SK-N-SH (cell line): ENCODE data around the gene DGKI.

Experiments used
- CTCF ChIP-seq: fragments of 200-600 bp; sonication (generic); IDR thresholded peaks from 2 replicates; pipeline ENCODE4 v1.6.1; 2017; ENCODE audit warnings: antibody characterized with exemption, mild to moderate bottlenecking, moderate library complexity
- EZH2phosphoT487 ChIP-seq: fragments of 200-600 bp; sonication (generic); IDR thresholded peaks from 2 replicates; pipeline ENCODE4 v1.6.1; 2017; ENCODE audit warnings: low read depth, mixed run types, mild to moderate bottlenecking, antibody characterized with exemption, moderate library complexity, borderline replicate concordance
- GABPA ChIP-seq: IDR thresholded peaks from 2 replicates; pipeline ENCODE4 v1.4.0; 2012; ENCODE audit warnings: low read depth, mild to moderate bottlenecking
- GATA2 ChIP-seq: sonication (generic); formaldehyde crosslinking; IDR thresholded peaks from 2 replicates; pipeline ENCODE4 v1.5.0; 2020; ENCODE audit warnings: mild to moderate bottlenecking, missing genetic modification reagents
- MAX ChIP-seq: IDR thresholded peaks from 2 replicates; pipeline ENCODE4 v1.4.0; 2012; ENCODE audit warnings: low read depth
- NFIC ChIP-seq: IDR thresholded peaks from 2 replicates; pipeline ENCODE4 v1.4.0; 2012; ENCODE audit warnings: borderline replicate concordance
- NRF1 ChIP-seq: IDR thresholded peaks from 2 replicates; pipeline ENCODE4 v1.6.1; 2012; ENCODE audit warnings: low read depth, mild to moderate bottlenecking, low read length
- POLR2AphosphoS5 ChIP-seq: IDR thresholded peaks from 2 replicates; pipeline ENCODE4 v1.6.1; 2012; ENCODE audit warnings: low read depth, low read length
- RAD21 ChIP-seq: IDR thresholded peaks from 2 replicates; pipeline ENCODE4 v1.6.1; 2012; ENCODE audit warnings: mild to moderate bottlenecking, low read length
- RCOR1 ChIP-seq: fragments of 150-350 bp; IDR thresholded peaks from 2 replicates; pipeline ENCODE4 v1.6.1; 2017; ENCODE audit warnings: antibody characterized with exemption, low read length
- RXRA ChIP-seq: IDR thresholded peaks from 2 replicates; pipeline ENCODE4 v1.4.0; 2012; ENCODE audit warnings: low read depth, mild to moderate bottlenecking, borderline replicate concordance
- SIN3A ChIP-seq: IDR thresholded peaks from 2 replicates; pipeline ENCODE4 v1.6.1; 2012; ENCODE audit warnings: low read depth, mild to moderate bottlenecking, low read length, moderate library complexity, borderline replicate concordance
- TAF1 ChIP-seq: IDR thresholded peaks from 2 replicates; pipeline ENCODE4 v1.6.1; 2012; ENCODE audit warnings: low read depth, mild to moderate bottlenecking, low read length, moderate library complexity, borderline replicate concordance

GRCh38 chr7:137492889-137493288 lies 353.9 kb downstream of the DGKI start:
- no peak for TF ChIP-seq CTCF
- TF ChIP-seq SIN3A, result no peak
- no peak for TF ChIP-seq MAX
- no peak for TF ChIP-seq GABPA
- no peak for TF ChIP-seq TAF1
- TF ChIP-seq RXRA, result no peak
- TF ChIP-seq GATA2 (CRISPR knock-in tag), result no peak
- TF ChIP-seq RAD21, result no peak
- TF ChIP-seq POLR2AphosphoS5, result no peak
- TF ChIP-seq EZH2phosphoT487, result no peak
- TF ChIP-seq RCOR1, result no peak
- no peak for TF ChIP-seq NRF1
- TF ChIP-seq NFIC, result no peak
